Measurements from ENCODE around the gene IMMP2L. TPM values are rescaled to one million over a fixed set of nuclear protein-coding genes. Genes with fewer than 3 reads are reported as not detected.
"Not testable (repeated sequence)": the region's sequence is repeated elsewhere in the genome, so short reads cannot be mapped to it uniquely, and the experiment has no call there.

IMMP2L gene
- total RNA-seq, 2 donors from 2014 or later = 10.9 to 12.7 TPM

- no peak for DNase-seq (ENCODE audit: low spot score)
- H3K27me3 Mint-ChIP-seq = no peaks in the 10 kb centered on the region
- no peaks in the 10 kb centered on the region for H3K36me3 Mint-ChIP-seq
These were observed 84.6 kb downstream of the IMMP2L start for GRCh38 chr7:111477462-111478225.

GRCh38 chr7:111476586-111477293 lies 85.6 kb downstream of the IMMP2L start:
- Mint-ChIP-seq H3K36me3 (no peaks in the 10 kb centered on the region), H3K9me3 (no peaks in the 10 kb centered on the region), H3K27ac (no peak overlapping the region), H3K4me3 (no peak overlapping the region), H3K27me3 (no peaks in the 10 kb centered on the region), H3K4me1 (ENCODE audit: low read depth in 2 of 2) (no peaks in the 10 kb centered on the region)
- DNase-seq (ENCODE audit: low spot score) = no peak
- no peak for ATAC-seq

More at GRCh38 chr7:111477462-111478225, 84.6 kb downstream of the IMMP2L start:
- no peak for ATAC-seq
- no peaks in the 10 kb centered on the region for H3K4me1 Mint-ChIP-seq (ENCODE audit: low read depth in 2 of 2)
- H3K9me3 Mint-ChIP-seq = no peaks in the 10 kb centered on the region
- H3K27ac Mint-ChIP-seq = no peak overlapping the region
- no peak overlapping the region for H3K4me3 Mint-ChIP-seq

GRCh38 chr7:111475959-111476358 lies 86.3 kb downstream of the IMMP2L start:
- H3K4me3 Mint-ChIP-seq = no peak overlapping the region
- ATAC-seq (no peak), DNase-seq (ENCODE audit: low spot score) (no peak)
- no peaks in the 10 kb centered on the region for H3K4me1 Mint-ChIP-seq (ENCODE audit: low read depth in 2 of 2)
- H3K9me3 Mint-ChIP-seq = peaks cover 2% of the 10 kb centered on the region
- no peak overlapping the region for H3K27ac Mint-ChIP-seq
- no peaks in the 10 kb centered on the region for H3K27me3 Mint-ChIP-seq
- H3K36me3 Mint-ChIP-seq = no peaks in the 10 kb centered on the region

GRCh38 chr7:111475419-111475748 lies 86.9 kb downstream of the IMMP2L start:
- DNase-seq (ENCODE audit: low spot score) (no peak), ATAC-seq (no peak)
- Mint-ChIP-seq H3K9me3 (peaks cover 4% of the 10 kb centered on the region), H3K27me3 (no peaks in the 10 kb centered on the region), H3K27ac (no peak overlapping the region), H3K4me3 (no peak overlapping the region), H3K4me1 (ENCODE audit: low read depth in 2 of 2) (no peaks in the 10 kb centered on the region), H3K36me3 (no peaks in the 10 kb centered on the region)

- H3K9me3 Mint-ChIP-seq = peaks cover 4% of the 10 kb centered on the region
- H3K27me3 Mint-ChIP-seq = no peaks in the 10 kb centered on the region
- no peak overlapping the region for H3K27ac Mint-ChIP-seq
- DNase-seq (ENCODE audit: low spot score) = no peak
- no peak overlapping the region for H3K4me3 Mint-ChIP-seq
- no peaks in the 10 kb centered on the region for H3K36me3 Mint-ChIP-seq
- no peaks in the 10 kb centered on the region for H3K4me1 Mint-ChIP-seq (ENCODE audit: low read depth in 2 of 2)
- ATAC-seq = no peak
These were observed 87.4 kb downstream of the IMMP2L start for GRCh38 chr7:111474723-111475418.

GRCh38 chr7:111473449-111474198 lies 88.7 kb downstream of the IMMP2L start:
- no peaks in the 10 kb centered on the region for H3K27me3 Mint-ChIP-seq
- ATAC-seq (no peak), DNase-seq (ENCODE audit: low spot score) (no peak)
- no peak overlapping the region for H3K27ac Mint-ChIP-seq
- H3K4me3 Mint-ChIP-seq = no peak overlapping the region
- no peaks in the 10 kb centered on the region for H3K4me1 Mint-ChIP-seq (ENCODE audit: low read depth in 2 of 2)
- H3K36me3 Mint-ChIP-seq = peaks cover 4% of the 10 kb centered on the region
- H3K9me3 Mint-ChIP-seq = peaks cover 4% of the 10 kb centered on the region

GRCh38 chr7:111470998-111471397 lies 91.3 kb downstream of the IMMP2L start:
- ATAC-seq (no peak), DNase-seq (ENCODE audit: low spot score) (no peak)
- Mint-ChIP-seq H3K36me3 (peaks cover 9% of the 10 kb centered on the region), H3K27ac (no peak overlapping the region), H3K4me1 (ENCODE audit: low read depth in 2 of 2) (no peaks in the 10 kb centered on the region), H3K4me3 (no peak overlapping the region), H3K9me3 (peaks cover 4% of the 10 kb centered on the region), H3K27me3 (no peaks in the 10 kb centered on the region)

GRCh38 chr7:111469894-111470293 lies 92.4 kb downstream of the IMMP2L start:
- not testable (repeated sequence) for ATAC-seq; H3K9me3 Mint-ChIP-seq; H3K4me1 Mint-ChIP-seq (ENCODE audit: low read depth in 2 of 2); H3K36me3 Mint-ChIP-seq; DNase-seq (ENCODE audit: low spot score); H3K27me3 Mint-ChIP-seq; H3K4me3 Mint-ChIP-seq; H3K27ac Mint-ChIP-seq

- H3K4me3 Mint-ChIP-seq; H3K27ac Mint-ChIP-seq; H3K4me1 Mint-ChIP-seq (ENCODE audit: low read depth in 2 of 2); H3K36me3 Mint-ChIP-seq; H3K27me3 Mint-ChIP-seq; H3K9me3 Mint-ChIP-seq; ATAC-seq; DNase-seq (ENCODE audit: low spot score): not testable (repeated sequence)
These were observed 96.5 kb downstream of the IMMP2L start for GRCh38 chr7:111465774-111466173.

GRCh38 chr7:111460695-111461094 lies 101.6 kb downstream of the IMMP2L start:
- Mint-ChIP-seq H3K36me3 (no peaks in the 10 kb centered on the region), H3K9me3 (peaks cover 4% of the 10 kb centered on the region), H3K27ac (no peak overlapping the region), H3K4me1 (ENCODE audit: low read depth in 2 of 2) (no peaks in the 10 kb centered on the region), H3K4me3 (no peak overlapping the region), H3K27me3 (no peaks in the 10 kb centered on the region)
- no peak for DNase-seq (ENCODE audit: low spot score)
- no peak for ATAC-seq

- Mint-ChIP-seq H3K4me1 (ENCODE audit: low read depth in 2 of 2) (no peaks in the 10 kb centered on the region), H3K9me3 (peaks cover 4% of the 10 kb centered on the region), H3K4me3 (no peak overlapping the region), H3K36me3 (no peaks in the 10 kb centered on the region), H3K27me3 (no peaks in the 10 kb centered on the region), H3K27ac (no peak overlapping the region)
- DNase-seq (ENCODE audit: low spot score) (no peak), ATAC-seq (no peak)
These were observed 102.5 kb downstream of the IMMP2L start for GRCh38 chr7:111459757-111460280.

GRCh38 chr7:111459065-111459756 lies 103.1 kb downstream of the IMMP2L start:
- Mint-ChIP-seq H3K4me3 (no peak overlapping the region), H3K9me3 (peaks cover 4% of the 10 kb centered on the region), H3K27ac (no peak overlapping the region), H3K27me3 (no peaks in the 10 kb centered on the region), H3K36me3 (no peaks in the 10 kb centered on the region), H3K4me1 (ENCODE audit: low read depth in 2 of 2) (no peaks in the 10 kb centered on the region)
- DNase-seq (ENCODE audit: low spot score) (no peak), ATAC-seq (no peak)

GRCh38 chr7:111450705-111451104 lies 111.6 kb downstream of the IMMP2L start:
- not testable (repeated sequence) for H3K4me3 Mint-ChIP-seq, ATAC-seq

More at GRCh38 chr7:111450705-111451104, 111.6 kb downstream of the IMMP2L start:
- DNase-seq (ENCODE audit: low spot score); H3K27me3 Mint-ChIP-seq; H3K36me3 Mint-ChIP-seq; H3K27ac Mint-ChIP-seq; H3K4me1 Mint-ChIP-seq (ENCODE audit: low read depth in 2 of 2); H3K9me3 Mint-ChIP-seq: not testable (repeated sequence)
